Embryonic facial prominence (tissue), 1 donor: Measurements from ENCODE around the gene SLC39A13.
A peak's percentile ranks its signal among the peaks of the same experiment; 100 is the strongest.

Experiments used
- DNase-seq: peaks from one replicate; pipeline ENCODE4 v3.0.0-alpha.2; 2016; ENCODE audit errors: extremely low spot score

SLC39A13 gene

GRCh38 chr11:47453365-47453764 is 45.0 kb downstream of the SLC39A13 start:
- DNase-seq: no peak

- DNase-seq: peak; percentile 49
These were observed 45.9 kb downstream of the SLC39A13 start for GRCh38 chr11:47454258-47454671.

- no peak for DNase-seq
These were observed 52.3 kb downstream of the SLC39A13 start for GRCh38 chr11:47460571-47461235.

GRCh38 chr11:47461876-47462275 is 53.5 kb downstream of the SLC39A13 start:
- DNase-seq: no peak

GRCh38 chr11:47464483-47464882 is 56.1 kb downstream of the SLC39A13 start:
- no peak for DNase-seq
